Right atrium auricular region (tissue), 2 donors: ENCODE data around the gene C1orf232. TPM values are rescaled to one million over a fixed set of nuclear protein-coding genes. Genes with fewer than 3 reads are reported as not detected.

Experiments used
- DNase-seq: peaks from one replicate; pipeline ENCODE4 v3.0.0-alpha.2; 2019; ENCODE audit warnings: low spot score
- H3K27ac ChIP-seq, 2 donors: fragments of 200-600 bp; sonication (generic); 1 replicate in 1 of 2; 2 replicates in 1 of 2; pipeline ENCODE4 v1.5.1; 2016 to 2019
- H3K27me3 ChIP-seq, 2 donors: fragments of 200-600 bp; sonication (generic); one replicate each; pipeline versions ENCODE4 v1.5.1 to v1.6.0; 2017 to 2019
- H3K36me3 ChIP-seq: fragments of 200-600 bp; sonication (generic); one replicate; pipeline ENCODE4 v1.5.1; 2016
- H3K4me1 ChIP-seq, 2 donors: fragments of 200-600 bp; sonication (generic); one replicate each; pipeline versions ENCODE4 v1.5.1 to v1.6.0; 2017 to 2019
- H3K4me3 ChIP-seq, 2 donors: fragments of 200-600 bp; sonication (generic); 1 replicate in 1 of 2; 2 replicates in 1 of 2; pipeline ENCODE4 v1.5.1; 2017 to 2019; ENCODE audit warnings: mild to moderate bottlenecking in 1 of 2, moderate library complexity in 1 of 2
- H3K9me3 ChIP-seq, 2 donors: fragments of 200-600 bp; sonication (generic); one replicate each; pipeline ENCODE4 v1.5.1; 2019
- total RNA-seq, 2 donors: library from RNA; depleted of rRNA; stranded (reverse); fragments of >200 nt; gene quantifications; one replicate each; pipeline ENCODE4 v1.1.0, GENCODE V29; 2016
- TF ChIP-seq, protein P1 (sequence below), 2 donors: fragments of 200-600 bp; sonication (generic); IDR thresholded peaks; one replicate each; pipeline ENCODE4 v1.5.1; 2019; ENCODE audit warnings: antibody characterized with exemption in 2 of 2

The C1orf232 gene
- total RNA-seq, 2 donors from 2014 or later = not detected

GRCh38 chr1:26169198-26169554 lies 413 bp upstream of the C1orf232 start:
- peak overlapping the region; percentile 67 to 76 for H3K4me3 ChIP-seq

GRCh38 chr1:26166719-26167281 lies 2.0 kb downstream of the C1orf232 start:
- TF ChIP-seq, protein P1, sequence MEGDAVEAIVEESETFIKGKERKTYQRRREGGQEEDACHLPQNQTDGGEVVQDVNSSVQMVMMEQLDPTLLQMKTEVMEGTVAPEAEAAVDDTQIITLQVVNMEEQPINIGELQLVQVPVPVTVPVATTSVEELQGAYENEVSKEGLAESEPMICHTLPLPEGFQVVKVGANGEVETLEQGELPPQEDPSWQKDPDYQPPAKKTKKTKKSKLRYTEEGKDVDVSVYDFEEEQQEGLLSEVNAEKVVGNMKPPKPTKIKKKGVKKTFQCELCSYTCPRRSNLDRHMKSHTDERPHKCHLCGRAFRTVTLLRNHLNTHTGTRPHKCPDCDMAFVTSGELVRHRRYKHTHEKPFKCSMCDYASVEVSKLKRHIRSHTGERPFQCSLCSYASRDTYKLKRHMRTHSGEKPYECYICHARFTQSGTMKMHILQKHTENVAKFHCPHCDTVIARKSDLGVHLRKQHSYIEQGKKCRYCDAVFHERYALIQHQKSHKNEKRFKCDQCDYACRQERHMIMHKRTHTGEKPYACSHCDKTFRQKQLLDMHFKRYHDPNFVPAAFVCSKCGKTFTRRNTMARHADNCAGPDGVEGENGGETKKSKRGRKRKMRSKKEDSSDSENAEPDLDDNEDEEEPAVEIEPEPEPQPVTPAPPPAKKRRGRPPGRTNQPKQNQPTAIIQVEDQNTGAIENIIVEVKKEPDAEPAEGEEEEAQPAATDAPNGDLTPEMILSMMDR (IDR thresholded peaks at IDR 0.05) = no peak
- DNase-seq = no peak
- no peaks in the 10 kb centered on the region for H3K27me3 ChIP-seq
- no peak overlapping the region for H3K27ac ChIP-seq
- no peaks in the 10 kb centered on the region for H3K9me3 ChIP-seq
- no peak overlapping the region for H3K4me3 ChIP-seq
- H3K36me3 ChIP-seq = no peaks in the 10 kb centered on the region
- H3K4me1 ChIP-seq = peaks cover 0 to 40% of the 10 kb centered on the region in 2 donors

More at GRCh38 chr1:26169198-26169554, 413 bp upstream of the C1orf232 start:
- no peaks in the 10 kb centered on the region for H3K36me3 ChIP-seq
- H3K27me3 ChIP-seq = no peaks in the 10 kb centered on the region
- peak overlapping the region; percentile 74 to 79 for H3K27ac ChIP-seq
- DNase-seq = no peak
- TF ChIP-seq, protein P1 (IDR thresholded peaks at IDR 0.05) = no peak
- no peaks in the 10 kb centered on the region for H3K9me3 ChIP-seq
- H3K4me1 ChIP-seq = peaks cover 0 to 25% of the 10 kb centered on the region in 2 donors

- TF ChIP-seq, protein P1 (IDR thresholded peaks at IDR 0.05) = no peak
- no peaks in the 10 kb centered on the region for H3K36me3 ChIP-seq
- H3K27me3 ChIP-seq = no peaks in the 10 kb centered on the region
- peaks cover 0 to 45% of the 10 kb centered on the region in 2 donors for H3K4me1 ChIP-seq
- no peaks in the 10 kb centered on the region for H3K9me3 ChIP-seq
- peak overlapping the region in 1 of 2 donors; percentile 55 for H3K4me3 ChIP-seq
- DNase-seq = no peak
- peak overlapping the region; percentile 63 to 77 for H3K27ac ChIP-seq
Measured at GRCh38 chr1:26164861-26165842, 3.6 kb downstream of the C1orf232 start.

DNA sequence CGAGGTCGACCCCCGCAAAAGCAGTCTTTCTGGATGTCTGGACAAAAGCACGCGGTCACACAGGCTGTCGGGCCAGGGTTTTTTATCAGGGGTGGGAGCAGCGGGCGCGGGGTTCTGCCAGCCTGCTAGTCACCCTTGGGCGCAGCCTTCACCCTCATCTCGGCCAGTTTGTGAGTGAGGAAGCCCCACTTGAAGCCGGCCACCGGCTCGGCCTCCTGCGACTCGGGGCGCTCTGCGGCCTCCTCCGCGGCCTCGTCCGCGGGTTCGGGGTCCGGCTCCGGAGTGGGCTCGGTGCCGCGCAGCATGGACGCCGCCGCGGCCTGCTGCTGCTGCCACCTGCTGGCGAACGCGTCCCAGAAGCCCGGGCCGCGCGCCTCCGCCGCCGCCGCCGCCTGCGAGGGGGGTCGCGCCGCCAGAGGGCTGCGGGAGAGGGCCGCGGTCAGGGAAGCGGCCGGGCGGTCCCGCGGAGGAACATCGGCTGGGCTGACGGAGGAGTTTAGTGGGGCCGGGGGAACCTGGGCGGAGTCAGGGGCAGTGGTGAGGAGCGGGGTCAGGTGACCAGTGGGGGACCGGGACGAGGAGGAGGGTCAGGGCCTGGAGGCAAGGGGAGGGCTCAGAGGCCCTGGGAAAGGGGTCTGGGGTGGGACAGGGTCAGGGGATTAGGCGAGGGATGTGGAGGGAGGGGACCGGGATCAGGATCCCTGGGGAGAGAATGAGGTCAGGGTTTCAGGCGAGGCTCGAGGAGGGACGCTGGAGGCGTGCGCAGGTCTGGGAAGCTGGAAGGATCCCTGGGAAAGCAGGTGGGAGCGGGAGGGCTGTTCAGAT lies 4.5 kb downstream of the C1orf232 start:
- Histone ChIP-seq H3K4me1 (peaks cover 0 to 47% of the 10 kb centered on the region in 2 donors), H3K36me3 (no peaks in the 10 kb centered on the region), H3K27ac (peak overlapping the region; percentile 63 to 77), H3K9me3 (no peaks in the 10 kb centered on the region), H3K27me3 (no peaks in the 10 kb centered on the region), H3K4me3 (peak overlapping the region; percentile 26 to 55)
- TF ChIP-seq, protein P1 (IDR thresholded peaks at IDR 0.05) = peak; percentile 80 to 88
- no peak for DNase-seq

GRCh38 chr1:26163684-26164035 lies 5.1 kb downstream of the C1orf232 start:
- TF ChIP-seq, protein P1 (IDR thresholded peaks at IDR 0.05) = no peak
- Histone ChIP-seq H3K27ac (peak overlapping the region; percentile 63 to 77), H3K9me3 (no peaks in the 10 kb centered on the region), H3K36me3 (no peaks in the 10 kb centered on the region), H3K27me3 (no peaks in the 10 kb centered on the region), H3K4me1 (peaks cover 0 to 51% of the 10 kb centered on the region in 2 donors), H3K4me3 (peak overlapping the region in 1 of 2 donors; percentile 55)
- no peak for DNase-seq
